Progenitor cell of endocrine pancreas (in vitro differentiated cells): ENCODE measurements around the gene VPS36. TPM values are rescaled to one million over a fixed set of nuclear protein-coding genes. Genes with fewer than 3 reads are reported as not detected.
A peak's percentile ranks its signal among the peaks of the same experiment; 100 is the strongest.

ENCODE experiments used
- DNase-seq: peaks from one replicate; pipeline ENCODE4 v3.0.0; 2021; ENCODE audit warnings: low spot score; ENCODE audit not compliant: unreplicated experiment
- H3K27ac Mint-ChIP-seq: 2 replicates; pipeline ENCODE4 v1.8.0; 2021; ENCODE audit warnings: mild to moderate bottlenecking, moderate library complexity, mixed read lengths
- H3K27me3 Mint-ChIP-seq: 2 replicates; pipeline ENCODE4 v1.8.0; 2021; ENCODE audit warnings: mixed read lengths
- H3K36me3 Mint-ChIP-seq: 2 replicates; pipeline ENCODE4 v1.8.0; 2022; ENCODE audit warnings: mixed read lengths; ENCODE audit not compliant: insufficient read depth
- H3K4me1 Mint-ChIP-seq: 2 replicates; pipeline ENCODE4 v1.8.0; 2021; ENCODE audit warnings: low read depth, mixed read lengths
- H3K4me3 Mint-ChIP-seq: 2 replicates; pipeline ENCODE4 v1.8.0; 2021; ENCODE audit warnings: low read depth, mild to moderate bottlenecking, moderate library complexity, mixed read lengths
- H3K9me3 Mint-ChIP-seq: 2 replicates; pipeline ENCODE4 v1.8.0; 2021; ENCODE audit warnings: low read depth, mixed read lengths
- total RNA-seq: library from RNA; stranded (reverse); gene quantifications from 2 replicates; pipeline ENCODE4 v1.2.1, GENCODE V29; 2021
- TF ChIP-seq, protein P1 (sequence below): fragments of 200-600 bp; sonication (generic); IDR thresholded peaks from one replicate; pipeline ENCODE4 v1.5.0; 2021; ENCODE audit warnings: antibody characterized with exemption, mild to moderate bottlenecking; ENCODE audit not compliant: unreplicated experiment

Gene VPS36
- total RNA-seq, 1 donor from 2014 or later = 49.6 TPM

- TF ChIP-seq, protein P1, sequence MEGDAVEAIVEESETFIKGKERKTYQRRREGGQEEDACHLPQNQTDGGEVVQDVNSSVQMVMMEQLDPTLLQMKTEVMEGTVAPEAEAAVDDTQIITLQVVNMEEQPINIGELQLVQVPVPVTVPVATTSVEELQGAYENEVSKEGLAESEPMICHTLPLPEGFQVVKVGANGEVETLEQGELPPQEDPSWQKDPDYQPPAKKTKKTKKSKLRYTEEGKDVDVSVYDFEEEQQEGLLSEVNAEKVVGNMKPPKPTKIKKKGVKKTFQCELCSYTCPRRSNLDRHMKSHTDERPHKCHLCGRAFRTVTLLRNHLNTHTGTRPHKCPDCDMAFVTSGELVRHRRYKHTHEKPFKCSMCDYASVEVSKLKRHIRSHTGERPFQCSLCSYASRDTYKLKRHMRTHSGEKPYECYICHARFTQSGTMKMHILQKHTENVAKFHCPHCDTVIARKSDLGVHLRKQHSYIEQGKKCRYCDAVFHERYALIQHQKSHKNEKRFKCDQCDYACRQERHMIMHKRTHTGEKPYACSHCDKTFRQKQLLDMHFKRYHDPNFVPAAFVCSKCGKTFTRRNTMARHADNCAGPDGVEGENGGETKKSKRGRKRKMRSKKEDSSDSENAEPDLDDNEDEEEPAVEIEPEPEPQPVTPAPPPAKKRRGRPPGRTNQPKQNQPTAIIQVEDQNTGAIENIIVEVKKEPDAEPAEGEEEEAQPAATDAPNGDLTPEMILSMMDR = no peak
- H3K27me3 Mint-ChIP-seq = no peaks in the 10 kb centered on the region
- H3K9me3 Mint-ChIP-seq = no peaks in the 10 kb centered on the region
- no peak for DNase-seq
- H3K36me3 Mint-ChIP-seq = peaks cover 5% of the 10 kb centered on the region
- H3K27ac Mint-ChIP-seq = peak overlapping the region; percentile 99
- peak overlapping the region; percentile 93 for H3K4me3 Mint-ChIP-seq
- H3K4me1 Mint-ChIP-seq = peaks cover 40% of the 10 kb centered on the region
Measured at GRCh38 chr13:52454459-52454819, 4.0 kb upstream of the VPS36 start.

DNA sequence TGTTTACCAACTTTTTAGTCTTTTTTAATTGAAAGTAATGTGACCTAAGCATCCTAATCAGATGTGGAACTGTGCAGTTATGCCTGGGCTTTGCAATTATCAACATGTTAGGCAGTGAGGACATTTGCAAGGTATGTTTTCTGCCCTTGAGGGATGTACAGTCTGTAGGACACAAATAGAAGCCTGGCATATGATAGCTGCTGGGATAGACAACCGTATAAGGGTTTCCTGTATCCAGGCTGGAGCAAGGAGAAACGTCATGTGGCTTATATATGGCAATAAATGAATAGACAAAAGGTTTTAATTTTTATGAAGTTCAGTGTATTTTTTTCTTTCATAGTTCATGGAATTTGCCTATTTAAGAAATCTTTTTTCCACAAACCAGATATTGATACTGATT, 2.0 kb upstream of the VPS36 start:
- H3K9me3 Mint-ChIP-seq = no peaks in the 10 kb centered on the region
- DNase-seq = no peak
- no peak overlapping the region for H3K27ac Mint-ChIP-seq
- H3K27me3 Mint-ChIP-seq = no peaks in the 10 kb centered on the region
- TF ChIP-seq, protein P1 = no peak
- H3K4me3 Mint-ChIP-seq = no peak overlapping the region
- H3K4me1 Mint-ChIP-seq = peaks cover 43% of the 10 kb centered on the region
- H3K36me3 Mint-ChIP-seq = no peaks in the 10 kb centered on the region

GRCh38 chr13:52451135-52451804, 836 bp upstream of the VPS36 start:
- H3K4me3 Mint-ChIP-seq = peak overlapping the region; percentile 78
- H3K9me3 Mint-ChIP-seq = no peaks in the 10 kb centered on the region
- H3K27ac Mint-ChIP-seq = no peak overlapping the region
- peaks cover 32% of the 10 kb centered on the region for H3K4me1 Mint-ChIP-seq
- no peaks in the 10 kb centered on the region for H3K36me3 Mint-ChIP-seq
- H3K27me3 Mint-ChIP-seq = no peaks in the 10 kb centered on the region
- DNase-seq = no peak
- TF ChIP-seq, protein P1 = no peak

DNA sequence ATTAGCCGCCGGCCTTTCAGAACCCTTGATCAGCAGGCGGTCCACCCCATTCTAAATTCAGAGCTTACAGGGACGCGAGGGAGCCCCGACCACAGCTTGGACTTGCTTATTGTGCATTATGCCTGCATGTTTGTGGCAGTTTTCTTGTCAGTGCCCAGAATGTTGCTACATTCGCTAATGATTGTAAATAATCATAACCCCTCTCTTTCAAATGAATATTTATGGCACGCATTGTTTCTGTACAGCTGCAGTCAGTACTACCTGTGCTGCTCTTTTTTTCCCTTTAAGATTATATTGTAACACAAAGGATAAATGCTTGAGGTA, 321 bp upstream of the VPS36 start:
- Mint-ChIP-seq H3K27me3 (no peaks in the 10 kb centered on the region), H3K36me3 (no peaks in the 10 kb centered on the region), H3K9me3 (no peaks in the 10 kb centered on the region), H3K27ac (peak overlapping the region; percentile 96), H3K4me1 (peaks cover 28% of the 10 kb centered on the region), H3K4me3 (peak overlapping the region; percentile 78)
- TF ChIP-seq, protein P1 = no peak
- no peak for DNase-seq

GRCh38 chr13:52449331-52450011, 963 bp downstream of the VPS36 start:
- peak overlapping the region; percentile 97 for H3K27ac Mint-ChIP-seq
- no peak for DNase-seq
- H3K4me1 Mint-ChIP-seq = peaks cover 25% of the 10 kb centered on the region
- TF ChIP-seq, protein P1 = no peak
- H3K36me3 Mint-ChIP-seq = peaks cover 7% of the 10 kb centered on the region
- no peaks in the 10 kb centered on the region for H3K27me3 Mint-ChIP-seq
- no peaks in the 10 kb centered on the region for H3K9me3 Mint-ChIP-seq
- peak overlapping the region; percentile 91 for H3K4me3 Mint-ChIP-seq
